ENCODE results near the gene DLST.

DNA sequence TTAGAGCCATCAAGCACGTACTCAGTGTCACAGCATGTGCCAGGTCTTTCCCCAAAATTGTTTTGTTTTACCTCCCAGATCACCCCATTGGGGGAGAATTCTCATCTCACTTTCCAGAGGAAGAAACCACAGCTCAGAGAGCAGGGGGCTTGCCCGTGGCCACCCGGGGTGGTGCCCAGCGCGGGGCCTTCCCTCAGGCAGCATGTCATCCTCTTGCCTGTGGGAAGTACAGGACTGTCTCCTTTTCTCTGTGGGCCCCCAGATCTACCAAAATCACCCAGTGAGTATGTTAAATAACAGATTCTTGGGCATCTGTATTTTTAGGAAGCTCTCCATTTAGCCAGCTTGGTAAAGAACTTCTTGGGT lies 35.4 kb downstream of the DLST start:
- TF ChIP-seq, protein P1, sequence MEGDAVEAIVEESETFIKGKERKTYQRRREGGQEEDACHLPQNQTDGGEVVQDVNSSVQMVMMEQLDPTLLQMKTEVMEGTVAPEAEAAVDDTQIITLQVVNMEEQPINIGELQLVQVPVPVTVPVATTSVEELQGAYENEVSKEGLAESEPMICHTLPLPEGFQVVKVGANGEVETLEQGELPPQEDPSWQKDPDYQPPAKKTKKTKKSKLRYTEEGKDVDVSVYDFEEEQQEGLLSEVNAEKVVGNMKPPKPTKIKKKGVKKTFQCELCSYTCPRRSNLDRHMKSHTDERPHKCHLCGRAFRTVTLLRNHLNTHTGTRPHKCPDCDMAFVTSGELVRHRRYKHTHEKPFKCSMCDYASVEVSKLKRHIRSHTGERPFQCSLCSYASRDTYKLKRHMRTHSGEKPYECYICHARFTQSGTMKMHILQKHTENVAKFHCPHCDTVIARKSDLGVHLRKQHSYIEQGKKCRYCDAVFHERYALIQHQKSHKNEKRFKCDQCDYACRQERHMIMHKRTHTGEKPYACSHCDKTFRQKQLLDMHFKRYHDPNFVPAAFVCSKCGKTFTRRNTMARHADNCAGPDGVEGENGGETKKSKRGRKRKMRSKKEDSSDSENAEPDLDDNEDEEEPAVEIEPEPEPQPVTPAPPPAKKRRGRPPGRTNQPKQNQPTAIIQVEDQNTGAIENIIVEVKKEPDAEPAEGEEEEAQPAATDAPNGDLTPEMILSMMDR (IDR thresholded peaks at IDR 0.05; ENCODE audit: low read depth, low read length): no peak
- no peak for TF ChIP-seq EZH2phosphoT487 (IDR thresholded peaks at IDR 0.05; ENCODE audit: low read depth)
